Esophagus (tissue), 2 donors: ENCODE results near the gene NT5C1A. TPM values are rescaled to one million over a fixed set of nuclear protein-coding genes. Genes with fewer than 3 reads are reported as not detected.

Experiments used
- H3K27ac ChIP-seq, 2 donors: one replicate each; pipeline ENCODE4 v1.5.1; 2013; ENCODE audit warnings: low read depth in 2 of 2, mild to moderate bottlenecking in 2 of 2, inconsistent platforms in 1 of 2, low read length in 1 of 2, moderate library complexity in 1 of 2
- H3K27me3 ChIP-seq, 2 donors: one replicate each; pipeline ENCODE4 v1.6.1; 2013; ENCODE audit warnings: low read length in 2 of 2, control low read depth in 1 of 2, mild to moderate bottlenecking in 1 of 2; ENCODE audit not compliant: insufficient read depth in 2 of 2, control insufficient read depth in 1 of 2
- H3K36me3 ChIP-seq, 2 donors: one replicate each; pipeline ENCODE4 v1.6.1; 2013; ENCODE audit warnings: low read length in 1 of 2; ENCODE audit not compliant: control insufficient read depth in 2 of 2, insufficient read depth in 2 of 2
- H3K4me1 ChIP-seq, 2 donors: one replicate each; pipeline ENCODE4 v1.6.1; 2013; ENCODE audit warnings: low read length in 1 of 2; ENCODE audit not compliant: control insufficient read depth in 2 of 2, insufficient read depth in 2 of 2
- H3K4me3 ChIP-seq, 2 donors: one replicate each; pipeline ENCODE4 v1.5.1; 2013; ENCODE audit warnings: low read length in 2 of 2, mild to moderate bottlenecking in 2 of 2, low read depth in 1 of 2, moderate library complexity in 1 of 2
- H3K9me3 ChIP-seq, 2 donors: one replicate each; pipeline ENCODE4 v1.6.1; 2013; ENCODE audit warnings: mild to moderate bottlenecking in 2 of 2, low read depth in 1 of 2, low read length in 1 of 2, moderate library complexity in 1 of 2; ENCODE audit not compliant: control insufficient read depth in 2 of 2, insufficient read depth in 1 of 2
- WGBS, 2 donors: extraction: QIAGEN DNeasy Blood & Tissue Kit; methylation state at CpG; one replicate each; pipeline ENCODE4 v1.1.7; 2013; 5-methylcytosine and 5-hydroxymethylcytosine counted together
- polyA plus RNA-seq, 2 donors: library from polyadenylated mRNA; stranded (reverse); fragments of 200-250 nt; gene quantifications; one replicate each; pipeline ENCODE4 v1.2.3, GENCODE V29; 2013
- donor health status: healthy with polysubstance abuse.
- donor health status: Bipolar disorder and iron deficiency.

Gene NT5C1A
- polyA plus RNA-seq, 2 donors, result 0.02 TPM; not detected in 1

- H3K27me3 ChIP-seq, result no peaks in the 10 kb centered on the region
- no peak overlapping the region for H3K27ac ChIP-seq
Observed at GRCh38 chr1:39635205-39635870, 36.6 kb downstream of the NT5C1A start.

GRCh38 chr1:39633422-39633821 lies 38.5 kb downstream of the NT5C1A start:
- Histone ChIP-seq H3K4me3 (no peak overlapping the region), H3K36me3 (no peaks in the 10 kb centered on the region), H3K9me3 (no peaks in the 10 kb centered on the region), H3K27me3 (no peaks in the 10 kb centered on the region), H3K4me1 (no peaks in the 10 kb centered on the region), H3K27ac (no peak overlapping the region)
- WGBS, 2 donors, result 75 to 77% methylated on average over 3 of the region's 3 CpGs

More at GRCh38 chr1:39635205-39635870, 36.6 kb downstream of the NT5C1A start:
- 70 to 77% methylated on average over 12 of the region's 12 CpGs for WGBS, 2 donors
- peaks cover 0 to 4% of the 10 kb centered on the region in 2 donors for H3K9me3 ChIP-seq
- H3K4me3 ChIP-seq, result no peak overlapping the region
- H3K4me1 ChIP-seq, result no peaks in the 10 kb centered on the region
- H3K36me3 ChIP-seq, result no peaks in the 10 kb centered on the region

GRCh38 chr1:39632682-39633417 lies 39.1 kb downstream of the NT5C1A start:
- H3K27me3 ChIP-seq, result no peaks in the 10 kb centered on the region
- WGBS, 2 donors, result 20 to 26% methylated on average over 50 to 61 of the region's 61 CpGs
- no peaks in the 10 kb centered on the region for H3K4me1 ChIP-seq

GRCh38 chr1:39632323-39632681 lies 39.6 kb downstream of the NT5C1A start:
- Histone ChIP-seq H3K4me3 (no peak overlapping the region), H3K36me3 (no peaks in the 10 kb centered on the region), H3K27me3 (no peaks in the 10 kb centered on the region), H3K9me3 (no peaks in the 10 kb centered on the region), H3K4me1 (no peaks in the 10 kb centered on the region), H3K27ac (no peak overlapping the region)
- 83 to 85% methylated on average over 5 of the region's 5 CpGs for WGBS, 2 donors

More at GRCh38 chr1:39632682-39633417, 39.1 kb downstream of the NT5C1A start:
- Histone ChIP-seq H3K4me3 (no peak overlapping the region), H3K36me3 (no peaks in the 10 kb centered on the region), H3K27ac (no peak overlapping the region), H3K9me3 (no peaks in the 10 kb centered on the region)

- Histone ChIP-seq H3K9me3 (no peaks in the 10 kb centered on the region), H3K27me3 (no peaks in the 10 kb centered on the region), H3K27ac (no peak overlapping the region), H3K36me3 (no peaks in the 10 kb centered on the region), H3K4me1 (no peaks in the 10 kb centered on the region), H3K4me3 (no peak overlapping the region)
- WGBS, 2 donors, result 80% methylated on average over 16 of the region's 16 CpGs
Observed at GRCh38 chr1:39631361-39632322, 40.3 kb downstream of the NT5C1A start.

GRCh38 chr1:39628807-39629350 lies 43.0 kb downstream of the NT5C1A start:
- Histone ChIP-seq H3K4me3 (no peak overlapping the region), H3K27ac (no peak overlapping the region), H3K9me3 (no peaks in the 10 kb centered on the region), H3K4me1 (no peaks in the 10 kb centered on the region), H3K36me3 (no peaks in the 10 kb centered on the region), H3K27me3 (no peaks in the 10 kb centered on the region)
- 91 to 94% methylated on average over 11 of the region's 11 CpGs for WGBS, 2 donors

GRCh38 chr1:39626646-39627045 lies 45.3 kb downstream of the NT5C1A start:
- no peak overlapping the region for H3K4me3 ChIP-seq
- no peak overlapping the region for H3K27ac ChIP-seq
- no peaks in the 10 kb centered on the region for H3K9me3 ChIP-seq
- no peaks in the 10 kb centered on the region for H3K4me1 ChIP-seq
- 85 to 86% methylated on average over 16 of the region's 16 CpGs for WGBS, 2 donors
- no peaks in the 10 kb centered on the region for H3K27me3 ChIP-seq
- no peaks in the 10 kb centered on the region for H3K36me3 ChIP-seq

- Histone ChIP-seq H3K27me3 (no peaks in the 10 kb centered on the region), H3K27ac (peak overlapping the region in 1 of 2 donors; percentile 14), H3K9me3 (no peaks in the 10 kb centered on the region), H3K4me1 (no peaks in the 10 kb centered on the region), H3K4me3 (no peak overlapping the region), H3K36me3 (no peaks in the 10 kb centered on the region)
- WGBS, 2 donors, result 70 to 73% methylated on average over 11 of the region's 11 CpGs
Observed at GRCh38 chr1:39625462-39626273, 46.2 kb downstream of the NT5C1A start.
